Measurements from ENCODE around the gene AFM.

- TF ChIP-seq CTCF (IDR thresholded peaks at IDR 0.05; ENCODE audit: control extremely low read depth in 1 of 3, insufficient read depth in 1 of 3, low read depth in 1 of 3, low read length in 3 of 3) = no peak
- TF ChIP-seq BACH1 (IDR thresholded peaks at IDR 0.05; ENCODE audit: low read length) = no peak
- TF ChIP-seq SP2 (IDR thresholded peaks at IDR 0.05; ENCODE audit: low read length) = no peak
- no peak for TF ChIP-seq EGR1 (IDR thresholded peaks at IDR 0.05; ENCODE audit: borderline replicate concordance, low read depth, low read length)
- no peak for TF ChIP-seq RFX5 (IDR thresholded peaks at IDR 0.05; ENCODE audit: borderline replicate concordance, low read depth, low read length)
- TF ChIP-seq POLR2A (IDR thresholded peaks at IDR 0.05; ENCODE audit: control extremely low read depth in 1 of 2, low read depth in 2 of 2, low read length in 2 of 2) = no peak
- TF ChIP-seq TAF1 (IDR thresholded peaks at IDR 0.05; ENCODE audit: low read depth, low read length) = no peak
- no peak for TF ChIP-seq RAD21 (IDR thresholded peaks at IDR 0.05 in 1 of 2, conservative IDR thresholded peaks at IDR 0.05 in 1 of 2; ENCODE audit: low read depth in 2 of 2, low read length in 2 of 2)
Measured at GRCh38 chr4:73456177-73457022, 25.1 kb upstream of the AFM start.
